SK-N-SH (cell line): ENCODE measurements around the gene UTP14C. TPM values are rescaled to one million over a fixed set of nuclear protein-coding genes. Genes with fewer than 3 reads are reported as not detected.

ENCODE experiments used
- CTCF ChIA-PET: fragments of 300-600, 350-600 bp; formaldehyde crosslinking; extraction: SDS; loops from one replicate; lab custom pipeline; 2021; lab: Yijun Ruan, JAX
- POLR2A ChIA-PET: fragments of 350-600 bp; sonication (Branson Sonifier 250); formaldehyde crosslinking; extraction: SDS; loops from one replicate; lab custom pipeline; 2020; ENCODE audit warnings: antibody characterized with exemption, inconsistent platforms; lab: Yijun Ruan, JAX
- DNase-seq: peaks from one replicate; pipeline ENCODE4 v3.0.0; 2012
- H2AFZ ChIP-seq: fragments of 200-600 bp; sonication (generic); 2 replicates; pipeline ENCODE4 v1.8.1; 2016; ENCODE audit warnings: antibody characterized with exemption, mild to moderate bottlenecking, low read depth
- H3F3A ChIP-seq: fragments of 200-600 bp; sonication (generic); replicated peaks from 2 replicates; pipeline ENCODE3; 2016; ENCODE audit warnings: antibody characterized with exemption, mild to moderate bottlenecking; ENCODE audit not compliant: insufficient read depth
- H3K27ac ChIP-seq, 2 experiments: fragments of 200-500 bp in 1 of 2; fragments of 200-600 bp in 1 of 2; sonication (Bioruptor generic) in 1 of 2; sonication (generic), shearing (Covaris generic) in 1 of 2; 2 replicates each; pipeline versions ENCODE4 v1.5.1 to v1.6.1; 2014 to 2016; ENCODE audit warnings: low read depth in 2 of 2, inconsistent platforms in 1 of 2, low read length in 1 of 2, mild to moderate bottlenecking in 1 of 2, mixed read lengths in 1 of 2
- H3K27me3 ChIP-seq: fragments of 200-600 bp; sonication (generic), shearing (Covaris generic); 2 replicates; pipeline ENCODE4 v1.6.1; 2016; ENCODE audit warnings: mixed run types; ENCODE audit not compliant: insufficient read depth
- H3K36me3 ChIP-seq, 2 experiments: fragments of 200-500 bp in 1 of 2; fragments of 200-600 bp in 1 of 2; sonication (Bioruptor generic) in 1 of 2; sonication (generic) in 1 of 2; replicated peaks in 1 of 2; 2 replicates each; pipeline versions ENCODE3 to v1.5.1; 2014 to 2016; ENCODE audit warnings: low read length in 1 of 2, mild to moderate bottlenecking in 1 of 2; ENCODE audit not compliant: insufficient read depth in 2 of 2, control insufficient read depth in 1 of 2
- H3K4me1 ChIP-seq, 2 experiments: fragments of 200-500 bp in 1 of 2; fragments of 200-600 bp in 1 of 2; sonication (Bioruptor generic) in 1 of 2; sonication (generic), shearing (Covaris generic) in 1 of 2; 2 replicates each; pipeline versions ENCODE4 v1.5.1 to v1.6.1; 2014 to 2016; ENCODE audit warnings: low read depth in 1 of 2, low read length in 1 of 2, mixed run types in 1 of 2; ENCODE audit not compliant: insufficient read depth in 2 of 2, control insufficient read depth in 1 of 2
- H3K4me2 ChIP-seq: fragments of 200-600 bp; sonication (generic), shearing (Covaris generic); 2 replicates; pipeline ENCODE4 v1.6.1; 2017; ENCODE audit warnings: mixed run types
- H3K4me3 ChIP-seq, 2 experiments: fragments of 200-500 bp in 1 of 2; fragments of 200-600 bp in 1 of 2; sonication (Bioruptor generic) in 1 of 2; sonication (generic), shearing (Covaris generic) in 1 of 2; 2 replicates each; pipeline versions ENCODE4 v1.5.1 to v1.8.1; 2014 to 2016; ENCODE audit warnings: low read depth in 2 of 2, inconsistent platforms in 1 of 2, low read length in 1 of 2, mild to moderate bottlenecking in 1 of 2, mixed read lengths in 1 of 2, moderate library complexity in 1 of 2
- H3K79me2 ChIP-seq: fragments of 200-600 bp; sonication (generic); 2 replicates; pipeline ENCODE4 v1.8.1; 2017; ENCODE audit warnings: mild to moderate bottlenecking; ENCODE audit not compliant: insufficient read depth
- H3K9ac ChIP-seq: fragments of 200-600 bp; sonication (generic); 2 replicates; pipeline ENCODE4 v1.6.1; 2017; ENCODE audit warnings: mixed run types
- H3K9me2 ChIP-seq: fragments of 200-600 bp; sonication (generic); 2 replicates; pipeline ENCODE4 v1.6.1; 2017; ENCODE audit warnings: mixed run types
- H3K9me3 ChIP-seq: fragments of 200-600 bp; sonication (generic); 2 replicates; pipeline ENCODE4 v1.6.1; 2017; ENCODE audit warnings: mixed run types, mild to moderate bottlenecking, moderate library complexity
- H4K20me1 ChIP-seq: fragments of 200-600 bp; sonication (generic); 2 replicates; pipeline ENCODE4 v1.6.1; 2017; ENCODE audit warnings: mild to moderate bottlenecking, mixed run types; ENCODE audit not compliant: insufficient read depth
- CHD2 ChIP-seq: fragments of 150-350 bp; IDR thresholded peaks from 2 replicates; pipeline ENCODE4 v1.6.1; 2018; ENCODE audit warnings: low read length; ENCODE audit not compliant: partially characterized antibody
- EZH2phosphoT487 ChIP-seq: fragments of 200-600 bp; sonication (generic); IDR thresholded peaks from 2 replicates; pipeline ENCODE4 v1.6.1; 2017; ENCODE audit warnings: low read depth, mixed run types, mild to moderate bottlenecking, antibody characterized with exemption, moderate library complexity, borderline replicate concordance
- MXI1 ChIP-seq: IDR thresholded peaks from 2 replicates; pipeline ENCODE4 v1.6.1; 2012; ENCODE audit warnings: mild to moderate bottlenecking, low read depth, low read length, improper control_type of control experiment
- NFIC ChIP-seq: IDR thresholded peaks from 2 replicates; pipeline ENCODE4 v1.4.0; 2012; ENCODE audit warnings: borderline replicate concordance
- NRF1 ChIP-seq: IDR thresholded peaks from 2 replicates; pipeline ENCODE4 v1.6.1; 2012; ENCODE audit warnings: low read depth, mild to moderate bottlenecking, low read length
- TAF1 ChIP-seq: IDR thresholded peaks from 2 replicates; pipeline ENCODE4 v1.6.1; 2012; ENCODE audit warnings: low read depth, mild to moderate bottlenecking, low read length, moderate library complexity, borderline replicate concordance
- WGBS: methylation state at CpG from one replicate; pipeline ENCODE4 v1.1.6; 2017; ENCODE audit warnings: low lambda C conversion rate; 5-methylcytosine and 5-hydroxymethylcytosine counted together
- polyA plus RNA-seq, 3 experiments: library from polyadenylated mRNA; depleted of rRNA; stranded (reverse); fragments of >200 nt; gene quantifications; 2 replicates each; pipeline ENCODE4 v1.2.3, GENCODE V29; 2012
- TF ChIP-seq, protein P1 (sequence below): fragments of 200-600 bp; sonication (generic); IDR thresholded peaks from 2 replicates; pipeline ENCODE4 v1.6.1; 2017; ENCODE audit warnings: antibody characterized with exemption, mild to moderate bottlenecking, moderate library complexity

Gene UTP14C
- polyA plus RNA-seq, 1 of the 3 experiments (the other 2 are of a cell fraction), result 5.1 TPM

- Histone ChIP-seq H2AFZ (no peak overlapping the region), H3K36me3 (peaks cover 0 to 5% of the 10 kb centered on the region in 2 experiments), H3K9me3 (no peaks in the 10 kb centered on the region), H3F3A (no peaks in the 10 kb centered on the region), H3K4me1 (peaks cover 7 to 12% of the 10 kb centered on the region in 2 experiments; a peak in 3 of 4 replicates), H4K20me1 (no peaks in the 10 kb centered on the region), H3K4me3 (no peak overlapping the region), H3K9ac (no peak overlapping the region), H3K27ac (no peak overlapping the region), H3K9me2 (no peaks in the 10 kb centered on the region), H3K79me2 (peaks cover 35% of the 10 kb centered on the region), H3K4me2 (0 out of 2 replicates have a peak overlapping the region, but pooled peaks have one; percentile 98), H3K27me3 (no peaks in the 10 kb centered on the region)
- no peak for TF ChIP-seq MXI1
- no peak for TF ChIP-seq EZH2phosphoT487
- TF ChIP-seq TAF1, result no peak
- TF ChIP-seq NRF1, result no peak
- POLR2A ChIA-PET, result no interaction called here
- no peak for DNase-seq
- WGBS, result 74% methylated on average over 6 of the region's 6 CpGs
- CTCF ChIA-PET, result interaction anchor here (3.9 kb wide), 1 partner anchor 118 kb away, joined by 19 read pairs; the partner anchor contains the start of gene NEK5
Observed at GRCh38 chr13:52009946-52010345, 14.5 kb upstream of the UTP14C start.

- no peak for TF ChIP-seq CHD2
- TF ChIP-seq, protein P1, sequence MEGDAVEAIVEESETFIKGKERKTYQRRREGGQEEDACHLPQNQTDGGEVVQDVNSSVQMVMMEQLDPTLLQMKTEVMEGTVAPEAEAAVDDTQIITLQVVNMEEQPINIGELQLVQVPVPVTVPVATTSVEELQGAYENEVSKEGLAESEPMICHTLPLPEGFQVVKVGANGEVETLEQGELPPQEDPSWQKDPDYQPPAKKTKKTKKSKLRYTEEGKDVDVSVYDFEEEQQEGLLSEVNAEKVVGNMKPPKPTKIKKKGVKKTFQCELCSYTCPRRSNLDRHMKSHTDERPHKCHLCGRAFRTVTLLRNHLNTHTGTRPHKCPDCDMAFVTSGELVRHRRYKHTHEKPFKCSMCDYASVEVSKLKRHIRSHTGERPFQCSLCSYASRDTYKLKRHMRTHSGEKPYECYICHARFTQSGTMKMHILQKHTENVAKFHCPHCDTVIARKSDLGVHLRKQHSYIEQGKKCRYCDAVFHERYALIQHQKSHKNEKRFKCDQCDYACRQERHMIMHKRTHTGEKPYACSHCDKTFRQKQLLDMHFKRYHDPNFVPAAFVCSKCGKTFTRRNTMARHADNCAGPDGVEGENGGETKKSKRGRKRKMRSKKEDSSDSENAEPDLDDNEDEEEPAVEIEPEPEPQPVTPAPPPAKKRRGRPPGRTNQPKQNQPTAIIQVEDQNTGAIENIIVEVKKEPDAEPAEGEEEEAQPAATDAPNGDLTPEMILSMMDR, result peak; percentile 27
- no peak for TF ChIP-seq NFIC
- Histone ChIP-seq H3K27ac (peak within 1 kb of the TSS; percentile 67 to 72), H3K27me3 (no peaks in the 10 kb centered on the region), H3K9me2 (no peaks in the 10 kb centered on the region), H3K9me3 (no peaks in the 10 kb centered on the region), H3K4me1 (peaks cover 7 to 12% of the 10 kb centered on the region in 2 experiments; a peak in 3 of 4 replicates), H3F3A (no peaks in the 10 kb centered on the region), H3K9ac (peak within 1 kb of the TSS; percentile 91), H2AFZ (peak within 1 kb of the TSS; percentile 98), H3K36me3 (peaks cover 0 to 13% of the 10 kb centered on the region in 2 experiments), H3K79me2 (peaks cover 46% of the 10 kb centered on the region), H4K20me1 (no peaks in the 10 kb centered on the region), H3K4me2 (peak within 1 kb of the TSS; percentile 98), H3K4me3 (peak within 1 kb of the TSS; percentile 98)
- ChIA-PET POLR2A (interaction anchor here (1.5 kb wide), 1 partner anchor 183 kb away, joined by 4 read pairs; no protein-coding TSS in a partner anchor), CTCF (interaction anchor here (1.1 to 1.2 kb wide), 2 partner anchors 7 to 195 kb away, joined by 3 to 4 read pairs; no protein-coding TSS in a partner anchor)
- DNase-seq, result peak; percentile 57
- WGBS, result 26% methylated on average over 24 of the region's 46 CpGs
Observed at GRCh38 chr13:52010890-52011631, 13.4 kb upstream of the UTP14C start, which contains the start of gene ATP7B. Gene ATP7B (minus strand): TSS chr13:52011450. CDS start chr13:52011337, 113 bp downstream.
